ENCODE measurements around the gene CTNNAL1.

The CTNNAL1 gene

DNA sequence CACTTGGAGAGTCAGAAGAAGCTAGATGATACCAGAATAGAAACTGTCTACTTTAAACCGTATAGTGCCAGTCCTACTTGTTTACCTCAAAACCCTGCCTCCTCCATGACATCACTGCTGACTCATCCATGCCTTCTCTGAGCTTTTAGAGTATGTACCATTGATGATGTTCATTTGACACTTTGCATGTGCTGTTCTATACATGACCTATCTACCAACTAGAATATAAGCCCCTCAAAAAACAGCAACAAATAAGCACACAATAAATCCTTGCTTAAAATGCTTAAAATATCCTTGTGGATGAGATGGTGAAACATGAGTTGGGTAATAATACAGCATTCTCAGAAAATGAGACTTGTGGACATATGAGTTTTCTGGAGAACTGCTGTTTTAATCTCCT, 2.6 kb downstream of the CTNNAL1 start:
- TF ChIP-seq, protein P1, sequence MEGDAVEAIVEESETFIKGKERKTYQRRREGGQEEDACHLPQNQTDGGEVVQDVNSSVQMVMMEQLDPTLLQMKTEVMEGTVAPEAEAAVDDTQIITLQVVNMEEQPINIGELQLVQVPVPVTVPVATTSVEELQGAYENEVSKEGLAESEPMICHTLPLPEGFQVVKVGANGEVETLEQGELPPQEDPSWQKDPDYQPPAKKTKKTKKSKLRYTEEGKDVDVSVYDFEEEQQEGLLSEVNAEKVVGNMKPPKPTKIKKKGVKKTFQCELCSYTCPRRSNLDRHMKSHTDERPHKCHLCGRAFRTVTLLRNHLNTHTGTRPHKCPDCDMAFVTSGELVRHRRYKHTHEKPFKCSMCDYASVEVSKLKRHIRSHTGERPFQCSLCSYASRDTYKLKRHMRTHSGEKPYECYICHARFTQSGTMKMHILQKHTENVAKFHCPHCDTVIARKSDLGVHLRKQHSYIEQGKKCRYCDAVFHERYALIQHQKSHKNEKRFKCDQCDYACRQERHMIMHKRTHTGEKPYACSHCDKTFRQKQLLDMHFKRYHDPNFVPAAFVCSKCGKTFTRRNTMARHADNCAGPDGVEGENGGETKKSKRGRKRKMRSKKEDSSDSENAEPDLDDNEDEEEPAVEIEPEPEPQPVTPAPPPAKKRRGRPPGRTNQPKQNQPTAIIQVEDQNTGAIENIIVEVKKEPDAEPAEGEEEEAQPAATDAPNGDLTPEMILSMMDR (IDR thresholded peaks at IDR 0.05; ENCODE audit: low read length, missing control alignments): no peak
- peak; percentile 83 for DNase-seq (ENCODE audit: low read depth)
- no peak overlapping the region for H3K4me3 ChIP-seq (replicated peaks; ENCODE audit: low read depth, low read length)

DNA sequence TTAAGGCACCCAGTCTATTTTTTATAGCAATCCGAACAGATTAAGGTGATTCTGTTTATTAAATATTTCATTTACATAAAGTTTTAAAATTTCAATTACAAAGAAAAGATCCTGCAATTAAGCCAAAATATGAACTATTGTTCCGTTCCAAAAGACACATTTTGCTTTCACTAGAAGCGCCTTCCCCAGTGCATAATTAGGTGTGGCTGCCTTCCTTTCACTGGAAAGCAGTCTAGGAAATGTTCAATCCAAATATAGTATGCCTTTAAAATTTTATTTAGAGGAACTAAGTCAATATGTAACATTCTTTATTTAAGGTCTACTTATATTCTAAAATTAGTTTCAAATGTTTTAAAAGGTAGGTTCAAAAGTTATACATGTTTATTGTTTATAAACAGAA, 7.6 kb downstream of the CTNNAL1 start:
- no peak for DNase-seq (ENCODE audit: low read depth)
- H3K4me3 ChIP-seq (replicated peaks; ENCODE audit: low read depth, low read length): no peak overlapping the region
- TF ChIP-seq, protein P1 (IDR thresholded peaks at IDR 0.05; ENCODE audit: low read length, missing control alignments): no peak

DNA sequence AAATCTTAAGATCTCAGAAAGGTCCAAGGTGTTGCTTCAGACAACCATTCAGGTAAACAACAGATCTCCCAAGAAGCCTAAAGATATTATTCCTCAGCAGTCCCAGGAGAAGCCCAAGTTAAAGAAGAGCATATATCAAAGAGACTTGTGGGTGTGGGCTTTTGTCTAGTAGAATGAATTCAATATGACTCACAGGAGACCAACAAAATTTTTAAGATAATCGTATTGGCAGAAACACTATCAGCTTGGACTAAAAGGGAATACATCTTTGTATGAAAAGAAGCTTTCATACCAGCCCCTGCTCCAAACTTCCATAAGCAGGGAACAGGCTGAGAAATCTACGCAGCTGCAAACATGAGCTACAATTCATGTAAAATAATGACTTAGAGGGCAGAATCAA, 10.2 kb downstream of the CTNNAL1 start:
- TF ChIP-seq, protein P1 (IDR thresholded peaks at IDR 0.05; ENCODE audit: low read length, missing control alignments): no peak
- H3K4me3 ChIP-seq (replicated peaks; ENCODE audit: low read depth, low read length): no peak overlapping the region
- DNase-seq (ENCODE audit: low read depth): no peak

DNA sequence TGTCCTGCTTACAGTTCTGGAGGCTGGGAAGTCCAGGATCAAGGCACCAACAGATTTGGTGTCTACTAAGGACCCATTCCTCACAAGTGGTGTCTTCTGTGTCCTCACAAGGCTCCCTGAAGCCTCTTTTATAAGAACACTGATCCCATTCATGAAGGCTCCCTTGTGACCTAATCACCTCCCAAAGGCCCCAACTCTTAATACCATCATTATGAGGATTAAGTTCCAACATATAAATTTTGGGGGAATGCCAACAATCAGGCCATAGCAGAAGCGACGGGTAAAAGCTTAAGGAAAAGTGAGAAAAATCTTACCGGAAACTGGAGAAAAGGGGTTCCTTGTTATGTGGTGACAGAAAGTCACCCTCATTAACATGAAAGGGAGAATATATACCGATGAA, 11.2 kb downstream of the CTNNAL1 start:
- no peak overlapping the region for H3K4me3 ChIP-seq (replicated peaks; ENCODE audit: low read depth, low read length)
- TF ChIP-seq, protein P1 (IDR thresholded peaks at IDR 0.05; ENCODE audit: low read length, missing control alignments): no peak
- DNase-seq (ENCODE audit: low read depth): no peak

DNA sequence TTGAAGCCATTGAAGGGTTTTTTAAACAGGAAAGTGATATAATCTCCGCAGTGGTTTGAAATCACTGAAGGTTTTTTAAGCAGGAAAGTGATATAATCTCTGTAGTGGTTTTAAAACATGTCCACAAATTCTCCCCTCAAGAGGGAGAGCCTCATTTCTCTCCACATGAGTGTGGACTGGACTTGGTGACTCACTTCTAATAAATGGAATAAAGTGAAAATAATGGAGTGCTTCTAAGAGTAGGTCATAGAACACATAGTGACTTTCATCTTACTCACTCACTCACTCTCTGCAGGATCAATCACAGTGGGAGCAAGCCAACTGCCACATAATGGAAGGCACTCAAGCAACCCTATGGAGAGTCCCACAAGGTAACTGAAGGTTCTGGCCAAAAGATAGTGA, 12.0 kb downstream of the CTNNAL1 start:
- TF ChIP-seq, protein P1 (IDR thresholded peaks at IDR 0.05; ENCODE audit: low read length, missing control alignments): no peak
- peak; percentile 66 for DNase-seq (ENCODE audit: low read depth)
- H3K4me3 ChIP-seq (replicated peaks; ENCODE audit: low read depth, low read length): no peak overlapping the region

DNA sequence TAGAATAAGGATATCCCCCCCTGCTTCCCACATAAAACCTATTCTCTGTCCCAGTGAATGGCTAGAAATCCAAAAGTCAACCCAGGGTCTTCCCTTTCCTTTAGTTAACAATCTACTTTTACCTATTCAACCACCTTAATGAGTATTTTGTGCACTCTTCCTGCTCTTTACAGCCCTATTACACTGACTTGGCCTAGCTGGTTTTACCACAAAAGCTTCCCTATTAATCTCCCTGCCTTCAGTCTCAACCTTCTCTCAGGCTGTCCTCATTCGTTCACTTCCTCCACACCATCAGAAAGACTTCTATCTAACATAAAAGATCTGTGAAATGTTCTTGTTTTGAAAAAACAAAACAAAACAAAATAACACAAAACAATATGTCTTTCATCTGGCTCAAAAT, 16.2 kb downstream of the CTNNAL1 start:
- TF ChIP-seq, protein P1 (IDR thresholded peaks at IDR 0.05; ENCODE audit: low read length, missing control alignments): no peak
- DNase-seq (ENCODE audit: low read depth): no peak
- H3K4me3 ChIP-seq (replicated peaks; ENCODE audit: low read depth, low read length): no peak overlapping the region

DNA sequence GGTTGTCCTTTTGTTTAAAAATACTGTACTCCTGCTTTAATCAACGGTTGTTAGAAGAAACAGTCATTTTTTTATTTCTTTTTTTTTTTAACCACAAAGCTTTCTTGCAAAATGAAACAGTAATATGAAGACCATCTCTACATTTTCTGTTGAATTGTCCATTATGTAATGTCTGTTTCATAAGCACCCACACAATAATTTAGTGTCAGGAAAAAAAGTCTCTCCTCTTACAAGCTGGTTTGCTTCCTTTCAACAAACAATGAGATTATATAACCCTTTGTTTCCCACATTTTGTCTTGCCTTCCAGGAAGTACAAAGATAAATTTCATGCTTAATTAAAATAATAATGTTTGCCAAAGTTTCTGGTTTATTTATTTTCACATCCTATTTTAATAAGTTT, 16.7 kb downstream of the CTNNAL1 start:
- TF ChIP-seq, protein P1 (IDR thresholded peaks at IDR 0.05; ENCODE audit: low read length, missing control alignments): no peak
- H3K4me3 ChIP-seq (replicated peaks; ENCODE audit: low read depth, low read length): no peak overlapping the region
- DNase-seq (ENCODE audit: low read depth): peak; percentile 56

Data from fibroblast of pulmonary artery (primary cell).